ENCODE measurements around the gene MYO10.

MYO10 gene

GRCh38 chr5:16943846-16944678 lies 8.0 kb upstream of the MYO10 start:
- DNase-seq = no peak

GRCh38 chr5:16937503-16938161 lies 1.5 kb upstream of the MYO10 start:
- no peak for DNase-seq

- DNase-seq = no peak
Observed at GRCh38 chr5:16936989-16937438, 926 bp upstream of the MYO10 start.

GRCh38 chr5:16935231-16936149 lies 598 bp downstream of the MYO10 start:
- peak in 11 of 58 donors; percentile 8 to 58 (median 40) for DNase-seq

GRCh38 chr5:16934677-16935153 lies 1.4 kb downstream of the MYO10 start:
- DNase-seq = no peak

- peak in 1 of 58 donors; percentile 5 for DNase-seq
Observed at GRCh38 chr5:16934123-16934522, 2.0 kb downstream of the MYO10 start.

GRCh38 chr5:16933337-16933736 lies 2.8 kb downstream of the MYO10 start:
- DNase-seq = no peak

- DNase-seq = no peak
Observed at GRCh38 chr5:16932401-16932800, 3.7 kb downstream of the MYO10 start.

GRCh38 chr5:16931334-16932110 lies 4.6 kb downstream of the MYO10 start:
- no peak for DNase-seq

- no peak for DNase-seq
Observed at GRCh38 chr5:16930496-16930895, 5.6 kb downstream of the MYO10 start.

GRCh38 chr5:16929831-16930230 lies 6.3 kb downstream of the MYO10 start:
- no peak for DNase-seq

- DNase-seq = no peak
Observed at GRCh38 chr5:16929347-16929746, 6.7 kb downstream of the MYO10 start.

GRCh38 chr5:16927613-16928012 lies 8.5 kb downstream of the MYO10 start:
- DNase-seq = no peak

GRCh38 chr5:16926417-16926816 lies 9.7 kb downstream of the MYO10 start:
- no peak for DNase-seq

- DNase-seq = no peak
Observed at GRCh38 chr5:16924206-16924605, 11.9 kb downstream of the MYO10 start.

GRCh38 chr5:16922430-16922829 lies 13.7 kb downstream of the MYO10 start:
- DNase-seq = no peak

GRCh38 chr5:16921211-16921610 lies 14.9 kb downstream of the MYO10 start:
- no peak for DNase-seq

GRCh38 chr5:16920109-16920816 lies 15.8 kb downstream of the MYO10 start:
- DNase-seq = no peak

GRCh38 chr5:16918891-16919671 lies 17.0 kb downstream of the MYO10 start:
- DNase-seq = no peak

Data from anterior cingulate cortex (tissue), 58 donors.